HL-60 (cell line): ENCODE data around the gene IPPK.

Experiments
- CTCF ChIP-seq: IDR thresholded peaks from one replicate; pipeline ENCODE4 v1.5.1; 2011; ENCODE audit warnings: low read length, control low read depth, inconsistent platforms; ENCODE audit not compliant: insufficient read depth
- GABPA ChIP-seq: IDR thresholded peaks from 2 replicates; pipeline ENCODE4 v1.6.1; 2012; ENCODE audit warnings: low read depth
- POLR2AphosphoS5 ChIP-seq: IDR thresholded peaks from 2 replicates; pipeline ENCODE4 v1.6.1; 2012; ENCODE audit warnings: low read depth
- SPI1 ChIP-seq: IDR thresholded peaks from 2 replicates; pipeline ENCODE4 v1.6.1; 2012; ENCODE audit warnings: low read depth, mild to moderate bottlenecking, borderline replicate concordance

DNA sequence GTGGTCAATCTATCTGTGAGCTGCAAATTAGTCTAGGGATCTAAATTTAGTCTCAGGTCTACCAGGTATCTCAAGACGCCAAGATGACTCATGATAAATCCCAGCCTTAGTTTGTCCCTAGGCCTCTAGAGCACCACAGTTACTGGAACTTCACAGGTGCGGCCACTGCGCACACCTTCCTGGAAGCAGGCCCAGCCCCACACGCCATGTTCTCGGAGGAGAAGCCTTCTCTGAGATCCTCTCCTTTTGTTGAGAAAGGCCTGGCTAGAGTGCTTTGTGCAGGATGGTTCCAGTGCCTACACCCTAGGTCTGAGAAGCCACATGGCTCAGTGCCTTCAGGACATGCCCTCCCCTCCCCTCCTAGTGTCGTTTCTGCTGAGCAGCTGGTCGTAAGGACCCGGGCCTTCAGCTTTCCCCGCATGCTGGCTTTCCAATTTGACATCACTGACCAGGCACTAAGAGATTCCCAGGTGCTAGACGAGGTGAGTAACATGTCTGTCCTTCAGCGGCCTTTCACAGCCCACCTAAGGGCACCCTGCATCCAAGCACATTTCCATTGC is 51.9 kb downstream of the IPPK start:
- TF ChIP-seq CTCF, result no peak
- no peak for TF ChIP-seq SPI1
- TF ChIP-seq GABPA, result no peak
- no peak for TF ChIP-seq POLR2AphosphoS5
